ENCODE results near the gene CELF5.
"Not testable (repeated sequence)": the region's sequence is repeated elsewhere in the genome, so short reads cannot be mapped to it uniquely, and the experiment has no call there.

CELF5 gene

DNA sequence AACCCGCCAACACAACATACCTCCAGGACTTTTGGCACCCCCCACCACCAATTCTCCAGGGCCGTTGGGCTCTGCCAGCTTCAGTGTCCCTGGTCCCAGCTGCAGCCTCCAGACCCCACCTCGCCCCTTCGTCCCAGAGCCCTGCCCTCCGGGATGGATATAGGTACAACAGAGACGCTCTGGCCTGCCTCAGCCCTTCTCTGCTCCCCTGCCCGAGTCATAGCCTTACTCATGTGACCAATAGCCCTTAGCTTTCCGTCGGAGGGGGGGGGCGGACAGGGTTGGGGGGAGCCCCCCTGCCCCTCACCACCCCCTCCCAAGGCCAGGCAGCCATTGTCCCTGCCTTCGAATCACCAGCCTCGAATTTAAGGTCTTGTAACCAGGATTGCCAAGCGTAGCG lies 71.1 kb downstream of the CELF5 start:
- DNase-seq: no peak

GRCh38 chr19:3296034-3296433 lies 71.6 kb downstream of the CELF5 start:
- no peak for DNase-seq

DNA sequence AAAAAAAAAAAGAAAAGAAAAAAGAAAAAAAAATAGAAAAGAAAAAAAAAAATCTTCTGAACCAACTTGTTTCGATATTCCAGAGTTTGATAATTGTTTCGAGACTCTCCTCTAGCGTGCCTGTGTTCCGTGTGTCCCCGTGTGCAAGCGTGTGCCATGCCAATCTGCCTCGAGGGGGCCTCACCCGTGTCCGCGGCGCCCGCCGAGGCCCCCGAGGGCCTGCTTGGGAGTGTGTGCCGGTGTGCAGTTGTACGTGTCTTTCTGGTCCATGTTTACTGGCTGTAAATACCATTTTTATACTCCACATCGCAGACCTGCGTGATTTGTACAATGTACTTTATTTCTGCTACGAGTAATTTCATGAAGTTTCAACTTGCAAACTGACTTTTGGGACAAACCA lies 72.0 kb downstream of the CELF5 start:
- no peak for DNase-seq

DNA sequence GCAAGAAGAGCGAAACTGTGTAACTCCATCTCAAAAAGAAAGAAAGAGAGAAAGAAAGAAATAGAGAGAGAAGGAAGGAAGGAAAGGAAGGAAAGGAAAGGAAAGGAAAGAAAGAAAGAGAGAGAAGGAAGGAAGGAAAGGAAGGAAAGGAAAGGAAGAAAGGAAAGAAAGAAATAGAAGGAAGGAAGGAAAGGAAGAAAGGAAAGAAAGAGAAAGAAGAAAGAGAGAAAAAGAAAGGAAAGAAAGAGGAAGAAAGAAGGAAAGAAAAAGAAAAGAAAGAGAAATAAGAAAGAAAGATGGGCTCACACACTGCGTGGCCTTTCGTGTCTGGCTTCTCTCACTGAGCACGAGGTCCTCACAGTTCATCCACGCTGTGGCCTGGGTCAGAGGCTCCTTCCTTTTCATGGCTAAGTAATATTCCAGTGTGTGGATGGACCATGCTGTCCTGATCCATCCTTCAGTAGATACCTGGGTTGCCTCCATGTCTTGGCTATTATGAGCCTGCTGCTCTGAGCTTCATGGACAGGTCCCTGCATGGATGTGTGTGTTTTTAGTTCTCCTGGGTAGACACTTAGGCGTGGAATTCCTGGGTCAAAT lies 74.5 kb downstream of the CELF5 start:
- no peak for DNase-seq

GRCh38 chr19:3300566-3300965 lies 76.1 kb downstream of the CELF5 start:
- DNase-seq: not testable (repeated sequence)

- no peak for DNase-seq
These were observed 78.3 kb downstream of the CELF5 start for GRCh38 chr19:3302755-3303154.

GRCh38 chr19:3304871-3305423 lies 80.5 kb downstream of the CELF5 start:
- peak; percentile 81 for DNase-seq

DNA sequence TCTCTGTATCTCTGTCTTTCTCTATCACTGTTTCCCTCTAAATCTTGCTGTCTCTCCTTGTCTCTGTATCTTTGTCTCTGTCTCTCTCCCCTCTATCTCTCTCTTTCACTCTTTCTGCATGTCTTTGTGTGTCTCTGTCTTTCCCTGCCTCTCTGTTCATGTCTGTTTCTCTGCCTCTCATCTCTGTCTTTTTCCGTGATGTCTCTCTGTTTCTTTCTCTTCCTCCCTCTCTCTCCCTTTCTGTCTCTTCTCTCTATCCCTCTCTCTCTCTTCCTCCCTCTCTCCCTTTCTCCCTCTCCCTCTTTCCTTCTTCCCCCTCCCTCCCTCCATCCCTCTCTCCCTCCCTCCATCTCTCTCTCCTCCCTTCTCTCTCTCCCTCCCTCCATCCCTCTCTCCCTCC lies 85.3 kb downstream of the CELF5 start:
- DNase-seq: no peak

GRCh38 chr19:3310280-3310679 lies 85.8 kb downstream of the CELF5 start:
- no peak for DNase-seq

GRCh38 chr19:3310711-3311110 lies 86.2 kb downstream of the CELF5 start:
- DNase-seq: no peak

- DNase-seq: no peak
These were observed 88.7 kb downstream of the CELF5 start for GRCh38 chr19:3313199-3313575.

- DNase-seq: no peak
These were observed 90.7 kb downstream of the CELF5 start for GRCh38 chr19:3314962-3315675.

- DNase-seq: no peak
These were observed 91.2 kb downstream of the CELF5 start for GRCh38 chr19:3315676-3315973.

- no peak for DNase-seq
These were observed 91.7 kb downstream of the CELF5 start for GRCh38 chr19:3316132-3316648.

GRCh38 chr19:3316659-3317207 lies 92.3 kb downstream of the CELF5 start:
- no peak for DNase-seq

GRCh38 chr19:3319643-3320353 lies 95.3 kb downstream of the CELF5 start:
- no peak for DNase-seq

DNA sequence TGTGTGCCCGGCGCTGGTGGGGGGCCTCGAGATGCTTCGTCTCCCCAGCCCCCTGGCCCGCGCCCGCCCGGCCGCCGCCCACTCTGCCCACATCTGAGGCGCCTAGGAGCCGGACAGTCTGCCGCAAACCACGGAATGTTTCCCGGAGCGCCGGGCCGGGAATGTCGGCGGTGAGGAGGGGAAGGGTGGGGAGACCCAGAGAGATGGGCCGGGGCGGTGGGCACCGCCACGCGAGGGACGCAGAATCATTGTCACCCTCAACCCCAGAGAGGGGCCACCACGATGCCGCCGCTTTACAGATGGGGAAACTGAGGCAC lies 95.9 kb downstream of the CELF5 start:
- no peak for DNase-seq

GRCh38 chr19:3320853-3321252 lies 96.4 kb downstream of the CELF5 start:
- no peak for DNase-seq

DNA sequence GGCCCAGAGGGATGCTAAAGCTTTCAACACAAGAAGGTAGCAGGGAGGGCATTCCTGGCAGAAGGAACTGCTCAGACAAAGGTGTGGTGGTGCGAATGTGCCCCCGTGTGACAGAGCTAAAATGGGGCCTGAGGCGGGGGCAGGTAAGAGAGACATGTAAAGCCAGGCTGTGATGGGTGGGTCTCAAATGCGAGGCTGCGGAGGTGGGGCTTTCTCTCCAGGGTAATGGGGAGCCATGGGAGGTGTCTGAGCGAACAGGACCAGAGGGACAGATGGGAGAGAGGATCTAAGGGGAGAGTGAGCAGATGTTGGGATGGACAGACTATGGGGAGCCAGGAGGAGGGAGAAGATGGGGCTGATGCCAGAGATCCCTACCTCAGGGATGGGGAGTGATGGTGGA lies 97.2 kb downstream of the CELF5 start:
- DNase-seq: no peak

GRCh38 chr19:3322199-3322978 lies 97.9 kb downstream of the CELF5 start:
- DNase-seq: no peak

DNA sequence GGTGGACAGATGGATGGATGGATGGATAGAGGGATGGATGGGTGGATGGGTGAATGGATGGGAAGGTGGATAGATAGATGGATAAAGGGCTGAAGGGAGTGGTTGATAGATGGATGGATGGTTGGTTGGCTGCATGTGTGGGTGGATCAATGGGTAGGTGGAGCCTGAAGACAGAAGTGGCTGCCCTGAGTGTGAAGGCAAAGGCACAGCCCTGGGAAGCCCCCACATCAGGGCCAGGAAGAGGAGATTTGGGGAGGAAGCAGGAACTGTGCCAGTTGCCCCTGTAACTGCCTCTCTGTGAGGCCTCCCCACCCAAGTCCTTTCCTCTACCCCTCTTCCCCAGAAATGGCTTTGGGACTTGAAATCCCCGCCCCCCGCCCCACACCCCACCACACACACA lies 98.6 kb downstream of the CELF5 start:
- no peak for DNase-seq

- no peak for DNase-seq
These were observed 99.2 kb downstream of the CELF5 start for GRCh38 chr19:3323658-3324057.

- peak; percentile 90 for DNase-seq
These were observed 100.0 kb downstream of the CELF5 start for GRCh38 chr19:3324405-3324856.
